ENCODE measurements around the gene HECW1. TPM values are rescaled to one million over a fixed set of nuclear protein-coding genes. Genes with fewer than 3 reads are reported as not detected.
"Not testable (repeated sequence)": the region's sequence is repeated elsewhere in the genome, so short reads cannot be mapped to it uniquely, and the experiment has no call there.

The HECW1 gene
- total RNA-seq, 1 experiment from 2014 or later, result 1.8 TPM

DNA sequence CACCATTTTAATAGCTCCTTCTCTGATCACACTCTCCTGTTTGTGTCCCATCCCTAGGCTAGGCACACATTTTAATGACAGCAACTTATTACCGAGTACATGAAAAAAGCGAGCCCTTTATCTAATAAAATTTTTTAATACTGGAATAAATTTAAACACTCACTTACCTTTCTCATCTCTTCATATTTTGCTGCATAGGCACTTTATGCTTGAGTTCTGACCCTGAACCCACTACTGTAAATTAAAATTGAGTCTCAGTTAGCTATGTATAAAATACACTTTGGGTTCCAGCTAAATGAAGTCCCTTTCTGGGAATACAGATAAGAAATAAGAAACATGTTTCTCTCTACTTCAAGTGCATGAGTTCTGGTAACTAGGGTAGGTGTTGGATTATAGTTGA, 104.6 kb downstream of the HECW1 start:
- intact Hi-C loops (cut with micrococcal nuclease; ENCODE audit: unreplicated experiment), result no loop called here
- TF ChIP-seq CTCF (IDR thresholded peaks at IDR 0.05; ENCODE audit: insufficient read depth in 1 of 2, low read depth in 1 of 2, low read length in 1 of 2, severe bottlenecking in 1 of 2, unreplicated experiment in 1 of 2), result no peak
- H3K9me3 Mint-ChIP-seq (ENCODE audit: unreplicated experiment), result peaks cover 9% of the 10 kb centered on the region
- POLR2A ChIA-PET, result no interaction called here
- Histone ChIP-seq H3K9me3 (no peaks in the 10 kb centered on the region), H3K4me1 (peaks cover 4% of the 10 kb centered on the region), H3K36me3 (ENCODE audit: control insufficient read depth, insufficient read depth, low read length) (no peaks in the 10 kb centered on the region), H3K27me3 (replicated peaks; ENCODE audit: control insufficient read depth, insufficient read depth, low read length) (no peaks in the 10 kb centered on the region), H3K4me3 (ENCODE audit: low read depth, low read length) (no peak overlapping the region)
- H3K27me3 Mint-ChIP-seq (ENCODE audit: insufficient read depth, unreplicated experiment), result no peaks in the 10 kb centered on the region
- H3K36me3 Mint-ChIP-seq (ENCODE audit: insufficient read depth, unreplicated experiment), result no peaks in the 10 kb centered on the region
- H3K27ac Mint-ChIP-seq (ENCODE audit: unreplicated experiment), result no peak overlapping the region
- H3K4me3 Mint-ChIP-seq (ENCODE audit: unreplicated experiment), result no peak overlapping the region
- no peak for DNase-seq
- BruUV-seq (replicated peaks), result no TSS peak
- no peaks in the 10 kb centered on the region for H3K4me1 Mint-ChIP-seq (ENCODE audit: low read depth, unreplicated experiment)
- CTCF ChIA-PET, result no interaction called here

GRCh38 chr7:43218901-43219300, 106.5 kb downstream of the HECW1 start:
- BruUV-seq (replicated peaks); H3K4me3 ChIP-seq (ENCODE audit: low read depth, low read length); H3K36me3 ChIP-seq (ENCODE audit: control insufficient read depth, insufficient read depth, low read length); DNase-seq; H3K4me1 ChIP-seq; H3K9me3 Mint-ChIP-seq (ENCODE audit: unreplicated experiment); H3K9me3 ChIP-seq; H3K4me1 Mint-ChIP-seq (ENCODE audit: low read depth, unreplicated experiment); H3K4me3 Mint-ChIP-seq (ENCODE audit: unreplicated experiment); H3K27me3 ChIP-seq (replicated peaks; ENCODE audit: control insufficient read depth, insufficient read depth, low read length); intact Hi-C loops (cut with micrococcal nuclease; ENCODE audit: unreplicated experiment); H3K36me3 Mint-ChIP-seq (ENCODE audit: insufficient read depth, unreplicated experiment); H3K27ac Mint-ChIP-seq (ENCODE audit: unreplicated experiment); POLR2A ChIA-PET; H3K27me3 Mint-ChIP-seq (ENCODE audit: insufficient read depth, unreplicated experiment): not testable (repeated sequence)
- CTCF ChIA-PET, result interaction anchor here (0.6 kb wide), 1 partner anchor 282 kb away, joined by 4 read pairs; no protein-coding TSS in a partner anchor

- intact Hi-C loops (cut with micrococcal nuclease; ENCODE audit: unreplicated experiment), result no loop called here
- Mint-ChIP-seq H3K4me3 (ENCODE audit: unreplicated experiment) (no peak overlapping the region), H3K27me3 (ENCODE audit: insufficient read depth, unreplicated experiment) (no peaks in the 10 kb centered on the region), H3K27ac (ENCODE audit: unreplicated experiment) (no peak overlapping the region), H3K4me1 (ENCODE audit: low read depth, unreplicated experiment) (no peaks in the 10 kb centered on the region), H3K9me3 (ENCODE audit: unreplicated experiment) (peaks cover 9% of the 10 kb centered on the region), H3K36me3 (ENCODE audit: insufficient read depth, unreplicated experiment) (no peaks in the 10 kb centered on the region)
- Histone ChIP-seq H3K4me1 (no peaks in the 10 kb centered on the region), H3K4me3 (ENCODE audit: low read depth, low read length) (no peak overlapping the region), H3K27me3 (replicated peaks; ENCODE audit: control insufficient read depth, insufficient read depth, low read length) (no peaks in the 10 kb centered on the region), H3K36me3 (ENCODE audit: control insufficient read depth, insufficient read depth, low read length) (no peaks in the 10 kb centered on the region), H3K9me3 (no peaks in the 10 kb centered on the region; the same call in 1 of the 2 replicates)
- DNase-seq, result no peak
- BruUV-seq (replicated peaks), result no TSS peak
- no peak for TF ChIP-seq CTCF (IDR thresholded peaks at IDR 0.05; ENCODE audit: insufficient read depth in 1 of 2, low read depth in 1 of 2, low read length in 1 of 2, severe bottlenecking in 1 of 2, unreplicated experiment in 1 of 2)
- POLR2A ChIA-PET, result no interaction called here
- CTCF ChIA-PET, result no interaction called here
Measured at GRCh38 chr7:43220250-43220649, 107.8 kb downstream of the HECW1 start.

GRCh38 chr7:43220742-43221141, 108.3 kb downstream of the HECW1 start:
- no peak for TF ChIP-seq CTCF (IDR thresholded peaks at IDR 0.05; ENCODE audit: insufficient read depth in 1 of 2, low read depth in 1 of 2, low read length in 1 of 2, severe bottlenecking in 1 of 2, unreplicated experiment in 1 of 2)
- DNase-seq, result no peak
- no TSS peak for BruUV-seq (replicated peaks)
- no peak overlapping the region for H3K4me3 ChIP-seq (ENCODE audit: low read depth, low read length)
- ChIA-PET POLR2A (no interaction called here), CTCF (no interaction called here)
- no peaks in the 10 kb centered on the region for H3K27me3 Mint-ChIP-seq (ENCODE audit: insufficient read depth, unreplicated experiment)
- H3K4me1 Mint-ChIP-seq (ENCODE audit: low read depth, unreplicated experiment), result no peaks in the 10 kb centered on the region
- H3K27me3 ChIP-seq (replicated peaks; ENCODE audit: control insufficient read depth, insufficient read depth, low read length), result no peaks in the 10 kb centered on the region
- H3K27ac Mint-ChIP-seq (ENCODE audit: unreplicated experiment), result no peak overlapping the region
- peaks cover 9% of the 10 kb centered on the region for H3K9me3 Mint-ChIP-seq (ENCODE audit: unreplicated experiment)
- no peaks in the 10 kb centered on the region for H3K36me3 ChIP-seq (ENCODE audit: control insufficient read depth, insufficient read depth, low read length)
- no peaks in the 10 kb centered on the region; the same call in 1 of the 2 replicates for H3K9me3 ChIP-seq
- H3K4me1 ChIP-seq, result no peaks in the 10 kb centered on the region
- H3K36me3 Mint-ChIP-seq (ENCODE audit: insufficient read depth, unreplicated experiment), result no peaks in the 10 kb centered on the region
- intact Hi-C loops (cut with micrococcal nuclease; ENCODE audit: unreplicated experiment), result no loop called here
- no peak overlapping the region for H3K4me3 Mint-ChIP-seq (ENCODE audit: unreplicated experiment)
